WTC11 (cell line): Measurements from ENCODE around the gene STX8.

Experiments
- ATF3 ChIP-seq: sonication (generic); formaldehyde crosslinking; conservative IDR thresholded peaks from 2 replicates; pipeline ENCODE4 v1.8.1; 2022; ENCODE audit warnings: mild to moderate bottlenecking, missing genetic modification reagents
- CREM ChIP-seq: sonication (generic); formaldehyde crosslinking; IDR thresholded peaks from 2 replicates; pipeline ENCODE4 v1.8.1; 2022; ENCODE audit warnings: mild to moderate bottlenecking, missing genetic modification reagents, moderate library complexity
- NFE2L1 ChIP-seq: sonication (generic); formaldehyde crosslinking; IDR thresholded peaks from 2 replicates; pipeline ENCODE4 v1.8.1; 2023; ENCODE audit warnings: missing genetic modification reagents
- NR1H2 ChIP-seq: sonication (generic); formaldehyde crosslinking; IDR thresholded peaks from 2 replicates; pipeline ENCODE4 v1.9.0; 2021; ENCODE audit warnings: mild to moderate bottlenecking, moderate library complexity, missing genetic modification reagents
- RELA ChIP-seq: sonication (generic); formaldehyde crosslinking; IDR thresholded peaks from 2 replicates; pipeline ENCODE4 v1.8.1; 2022; ENCODE audit warnings: missing genetic modification reagents, mild to moderate bottlenecking, borderline replicate concordance
- SP1 ChIP-seq: sonication (generic); formaldehyde crosslinking; conservative IDR thresholded peaks from 2 replicates; pipeline ENCODE4 v1.8.1; 2022; ENCODE audit warnings: missing genetic modification reagents
- TCF7 ChIP-seq: sonication (generic); formaldehyde crosslinking; IDR thresholded peaks from 2 replicates; pipeline ENCODE4 v1.8.0; 2022; ENCODE audit warnings: mild to moderate bottlenecking, low read depth, missing genetic modification reagents, moderate library complexity
- TF ChIP-seq, protein P1 (sequence below): fragments of 200-600 bp; IDR thresholded peaks from 2 replicates; pipeline ENCODE4 v1.8.0; 2022; ENCODE audit warnings: antibody characterized with exemption
- TF ChIP-seq, protein P2 (sequence below): sonication (generic); formaldehyde crosslinking; IDR thresholded peaks from 2 replicates; pipeline ENCODE4 v1.8.1; 2022; ENCODE audit warnings: low read depth, mild to moderate bottlenecking, moderate library complexity, missing genetic modification reagents, borderline replicate concordance

GRCh38 chr17:9571201-9571600, 4.4 kb downstream of the STX8 start:
- TF ChIP-seq, protein P1, sequence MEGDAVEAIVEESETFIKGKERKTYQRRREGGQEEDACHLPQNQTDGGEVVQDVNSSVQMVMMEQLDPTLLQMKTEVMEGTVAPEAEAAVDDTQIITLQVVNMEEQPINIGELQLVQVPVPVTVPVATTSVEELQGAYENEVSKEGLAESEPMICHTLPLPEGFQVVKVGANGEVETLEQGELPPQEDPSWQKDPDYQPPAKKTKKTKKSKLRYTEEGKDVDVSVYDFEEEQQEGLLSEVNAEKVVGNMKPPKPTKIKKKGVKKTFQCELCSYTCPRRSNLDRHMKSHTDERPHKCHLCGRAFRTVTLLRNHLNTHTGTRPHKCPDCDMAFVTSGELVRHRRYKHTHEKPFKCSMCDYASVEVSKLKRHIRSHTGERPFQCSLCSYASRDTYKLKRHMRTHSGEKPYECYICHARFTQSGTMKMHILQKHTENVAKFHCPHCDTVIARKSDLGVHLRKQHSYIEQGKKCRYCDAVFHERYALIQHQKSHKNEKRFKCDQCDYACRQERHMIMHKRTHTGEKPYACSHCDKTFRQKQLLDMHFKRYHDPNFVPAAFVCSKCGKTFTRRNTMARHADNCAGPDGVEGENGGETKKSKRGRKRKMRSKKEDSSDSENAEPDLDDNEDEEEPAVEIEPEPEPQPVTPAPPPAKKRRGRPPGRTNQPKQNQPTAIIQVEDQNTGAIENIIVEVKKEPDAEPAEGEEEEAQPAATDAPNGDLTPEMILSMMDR = no peak
- TF ChIP-seq RELA (CRISPR knock-in tag) (no peak), NFE2L1 (CRISPR knock-in tag) (no peak), SP1 (CRISPR knock-in tag) (no peak), TCF7 (CRISPR knock-in tag) (no peak), ATF3 (CRISPR knock-in tag) (no peak), CREM (CRISPR knock-in tag) (no peak), NR1H2 (no peak)
- TF ChIP-seq, protein P2, sequence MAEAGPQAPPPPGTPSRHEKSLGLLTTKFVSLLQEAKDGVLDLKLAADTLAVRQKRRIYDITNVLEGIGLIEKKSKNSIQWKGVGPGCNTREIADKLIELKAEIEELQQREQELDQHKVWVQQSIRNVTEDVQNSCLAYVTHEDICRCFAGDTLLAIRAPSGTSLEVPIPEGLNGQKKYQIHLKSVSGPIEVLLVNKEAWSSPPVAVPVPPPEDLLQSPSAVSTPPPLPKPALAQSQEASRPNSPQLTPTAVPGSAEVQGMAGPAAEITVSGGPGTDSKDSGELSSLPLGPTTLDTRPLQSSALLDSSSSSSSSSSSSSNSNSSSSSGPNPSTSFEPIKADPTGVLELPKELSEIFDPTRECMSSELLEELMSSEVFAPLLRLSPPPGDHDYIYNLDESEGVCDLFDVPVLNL (CRISPR knock-in tag) = no peak
